Measurements from ENCODE around the gene CMTM7.

The CMTM7 gene

GRCh38 chr3:32481791-32482631 lies 90.4 kb downstream of the CMTM7 start:
- DNase-seq (ENCODE audit: insufficient read length, low spot score) (no peak), FAIRE-seq (no peak)

GRCh38 chr3:32482693-32483092 lies 91.0 kb downstream of the CMTM7 start:
- DNase-seq (ENCODE audit: insufficient read length, low spot score) = no peak
- no peak for FAIRE-seq

- FAIRE-seq (no peak), DNase-seq (ENCODE audit: insufficient read length, low spot score) (no peak)
These were observed 92.1 kb downstream of the CMTM7 start for GRCh38 chr3:32483772-32484171.

- DNase-seq (ENCODE audit: insufficient read length, low spot score) = no peak
- peak; percentile 49 for FAIRE-seq
These were observed 92.8 kb downstream of the CMTM7 start for GRCh38 chr3:32484436-32484835.

GRCh38 chr3:32487781-32488473 lies 96.3 kb downstream of the CMTM7 start:
- FAIRE-seq = no peak
- DNase-seq (ENCODE audit: insufficient read length, low spot score) = no peak

- FAIRE-seq (no peak), DNase-seq (ENCODE audit: insufficient read length, low spot score) (no peak)
These were observed 96.9 kb downstream of the CMTM7 start for GRCh38 chr3:32488474-32489008.

- DNase-seq (ENCODE audit: insufficient read length, low spot score) (no peak), FAIRE-seq (no peak)
These were observed 101.2 kb downstream of the CMTM7 start for GRCh38 chr3:32492684-32493436.

- DNase-seq (ENCODE audit: insufficient read length, low spot score) (no peak), FAIRE-seq (peak; percentile 77)
These were observed 102.1 kb downstream of the CMTM7 start for GRCh38 chr3:32493437-32494414.

- no peak for FAIRE-seq
- no peak for DNase-seq (ENCODE audit: insufficient read length, low spot score)
These were observed 103.4 kb downstream of the CMTM7 start for GRCh38 chr3:32495085-32495484.

GRCh38 chr3:32495609-32496008 lies 104.0 kb downstream of the CMTM7 start:
- DNase-seq (ENCODE audit: insufficient read length, low spot score) = no peak
- FAIRE-seq = no peak

- FAIRE-seq (no peak), DNase-seq (ENCODE audit: insufficient read length, low spot score) (no peak)
These were observed 106.6 kb downstream of the CMTM7 start for GRCh38 chr3:32498252-32498651.

- DNase-seq (ENCODE audit: insufficient read length, low spot score) (no peak), FAIRE-seq (no peak)
These were observed 107.3 kb downstream of the CMTM7 start for GRCh38 chr3:32498992-32499391.

- DNase-seq (ENCODE audit: insufficient read length, low spot score) (no peak), FAIRE-seq (no peak)
These were observed 107.9 kb downstream of the CMTM7 start for GRCh38 chr3:32499585-32499984.

- no peak for FAIRE-seq
- DNase-seq (ENCODE audit: insufficient read length, low spot score) = no peak
These were observed 108.6 kb downstream of the CMTM7 start for GRCh38 chr3:32500231-32500630.

GRCh38 chr3:32500880-32501782 lies 109.5 kb downstream of the CMTM7 start:
- DNase-seq (ENCODE audit: insufficient read length, low spot score) (no peak), FAIRE-seq (peak; percentile 23)

GRCh38 chr3:32501783-32502117 lies 110.1 kb downstream of the CMTM7 start:
- no peak for DNase-seq (ENCODE audit: insufficient read length, low spot score)
- no peak for FAIRE-seq

GRCh38 chr3:32502118-32502945 lies 110.7 kb downstream of the CMTM7 start, which contains the start of gene CMTM6:
Gene CMTM6 (minus strand): TSS chr3:32502852. CDS start chr3:32502745, 107 bp downstream.
- FAIRE-seq = peak; percentile 96
- DNase-seq (ENCODE audit: insufficient read length, low spot score) = peak; percentile 76

- FAIRE-seq (peak; percentile 52), DNase-seq (ENCODE audit: insufficient read length, low spot score) (no peak)
These were observed 111.3 kb downstream of the CMTM7 start for GRCh38 chr3:32502946-32503286.

All from GM19239 (cell line).